NOMO-1 (cell line): ENCODE data around the gene TRABD2A.
"Not testable (repeated sequence)": the region's sequence is repeated elsewhere in the genome, so short reads cannot be mapped to it uniquely, and the experiment has no call there.

Experiments used
- DNase-seq, 2 experiments: peaks; one replicate each; lab custom pipeline; 2025; ENCODE audit not compliant: unreplicated experiment in 2 of 2; lab: John Stamatoyannopoulos, UW

The TRABD2A gene

GRCh38 chr2:84880645-84881521 lies at the start of gene TRABD2A:
TRABD2A (minus strand) TSS chr2:84881084; CDS start chr2:84881039, 45 bp downstream.
- DNase-seq = peak; percentile 28 to 31

- no peak for DNase-seq
Observed at GRCh38 chr2:84927275-84927627, 46.4 kb upstream of the TRABD2A start.

- peak; percentile 87 to 94 for DNase-seq
Observed at GRCh38 chr2:84925724-84926376, 45.0 kb upstream of the TRABD2A start.

- DNase-seq = no peak
Observed at GRCh38 chr2:84925336-84925723, 44.4 kb upstream of the TRABD2A start.

- no peak for DNase-seq
Observed at GRCh38 chr2:84924173-84925106, 43.6 kb upstream of the TRABD2A start.

GRCh38 chr2:84923009-84923408 lies 42.1 kb upstream of the TRABD2A start:
- DNase-seq = no peak

- no peak for DNase-seq
Observed at GRCh38 chr2:84919885-84920580, 39.1 kb upstream of the TRABD2A start.

- DNase-seq = no peak
Observed at GRCh38 chr2:84918430-84918829, 37.5 kb upstream of the TRABD2A start.

- not testable (repeated sequence) for DNase-seq
Observed at GRCh38 chr2:84917821-84918220, 36.9 kb upstream of the TRABD2A start.

- not testable (repeated sequence) for DNase-seq
Observed at GRCh38 chr2:84915675-84916074, 34.8 kb upstream of the TRABD2A start.

GRCh38 chr2:84914334-84914733 lies 33.5 kb upstream of the TRABD2A start:
- DNase-seq = no peak

GRCh38 chr2:84912984-84913383 lies 32.1 kb upstream of the TRABD2A start:
- no peak for DNase-seq

GRCh38 chr2:84911135-84911678 lies 30.3 kb upstream of the TRABD2A start:
- DNase-seq = no peak

GRCh38 chr2:84908948-84909713 lies 28.2 kb upstream of the TRABD2A start:
- DNase-seq = no peak

GRCh38 chr2:84906900-84907714 lies 26.2 kb upstream of the TRABD2A start:
- peak; percentile 80 to 92 for DNase-seq

GRCh38 chr2:84906108-84906899 lies 25.4 kb upstream of the TRABD2A start:
- DNase-seq = peak; percentile 36 to 49

- peak; percentile 74 to 85 for DNase-seq
Observed at GRCh38 chr2:84905181-84906107, 24.6 kb upstream of the TRABD2A start, which contains the start of gene TMSB10. TMSB10 (plus strand) TSS chr2:84905656.
